A549 treated with Mapracorat at 1 μM for 4 hours (cell line): ENCODE data around the gene HMHB1. TPM values are rescaled to one million over a fixed set of nuclear protein-coding genes. Genes with fewer than 3 reads are reported as not detected.

Experiments
- total RNA-seq: library from RNA; stranded (reverse); fragments of 200-300 nt; extraction: Qiagen RNA extraction; gene quantifications from 5 replicates; pipeline ENCODE4 v1.2.3, GENCODE V29; 2022

HMHB1 gene
- not detected in 5 replicates for total RNA-seq

DNA sequence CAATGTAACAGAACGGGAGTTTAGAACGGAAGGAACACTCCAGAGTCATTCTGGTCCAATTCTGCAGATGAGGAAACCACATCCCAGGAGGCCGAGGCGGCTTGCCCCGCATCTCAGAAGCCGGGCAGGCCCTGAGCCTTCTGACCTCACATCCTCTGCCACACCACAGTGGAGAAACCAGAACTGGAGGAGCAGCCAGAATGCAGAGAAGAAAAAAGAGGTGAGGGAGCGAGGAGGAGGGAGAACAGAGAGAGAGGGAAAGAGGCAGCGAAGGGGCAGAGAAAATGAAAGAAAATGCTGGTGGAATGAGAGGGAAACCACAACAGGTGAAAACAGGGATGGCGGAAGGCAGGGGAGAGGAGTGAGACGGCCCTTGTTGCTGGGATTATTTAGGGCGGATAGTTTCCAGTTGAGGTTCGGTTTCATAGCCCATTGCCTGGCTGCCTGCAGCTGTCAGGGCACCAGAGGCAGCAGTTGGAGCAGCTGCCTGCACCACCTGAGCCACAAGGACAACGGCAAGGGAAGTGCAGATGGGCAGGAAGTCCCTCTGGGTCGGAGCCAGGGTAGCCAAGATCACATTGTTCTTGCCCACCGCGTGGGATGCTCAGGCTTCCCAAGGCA, at the start of gene HMHB1:
HMHB1 (plus strand) TSS at position 77 of the 621 bp plus-strand sequence.

